Measurements from ENCODE around the gene CCIN.
"Not testable (repeated sequence)": the region's sequence is repeated elsewhere in the genome, so short reads cannot be mapped to it uniquely, and the experiment has no call there.

The CCIN gene

DNA sequence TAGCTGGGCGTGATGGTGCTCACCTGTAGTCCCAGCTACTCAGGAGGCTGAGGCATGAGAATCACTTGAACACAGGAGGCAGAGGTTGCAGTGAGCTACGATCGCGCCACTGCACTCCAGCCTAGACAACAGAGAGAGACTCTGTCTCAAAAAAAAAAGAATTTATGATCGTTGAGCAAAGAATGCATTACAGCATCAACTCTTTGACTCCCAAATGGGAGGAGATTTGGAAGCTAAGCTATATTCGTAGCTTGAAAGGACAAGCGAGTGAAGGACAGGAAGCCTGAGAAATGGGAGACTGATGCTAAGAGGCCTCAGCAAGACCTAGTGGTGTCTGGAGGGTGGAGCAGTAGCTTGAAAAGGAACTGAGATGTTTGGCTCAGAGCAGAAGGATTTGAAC is 10.3 kb upstream of the CCIN start:
- no peak overlapping the region for H3K4me3 ChIP-seq (ENCODE audit: low read depth, low read length)
- TF ChIP-seq, protein P1, sequence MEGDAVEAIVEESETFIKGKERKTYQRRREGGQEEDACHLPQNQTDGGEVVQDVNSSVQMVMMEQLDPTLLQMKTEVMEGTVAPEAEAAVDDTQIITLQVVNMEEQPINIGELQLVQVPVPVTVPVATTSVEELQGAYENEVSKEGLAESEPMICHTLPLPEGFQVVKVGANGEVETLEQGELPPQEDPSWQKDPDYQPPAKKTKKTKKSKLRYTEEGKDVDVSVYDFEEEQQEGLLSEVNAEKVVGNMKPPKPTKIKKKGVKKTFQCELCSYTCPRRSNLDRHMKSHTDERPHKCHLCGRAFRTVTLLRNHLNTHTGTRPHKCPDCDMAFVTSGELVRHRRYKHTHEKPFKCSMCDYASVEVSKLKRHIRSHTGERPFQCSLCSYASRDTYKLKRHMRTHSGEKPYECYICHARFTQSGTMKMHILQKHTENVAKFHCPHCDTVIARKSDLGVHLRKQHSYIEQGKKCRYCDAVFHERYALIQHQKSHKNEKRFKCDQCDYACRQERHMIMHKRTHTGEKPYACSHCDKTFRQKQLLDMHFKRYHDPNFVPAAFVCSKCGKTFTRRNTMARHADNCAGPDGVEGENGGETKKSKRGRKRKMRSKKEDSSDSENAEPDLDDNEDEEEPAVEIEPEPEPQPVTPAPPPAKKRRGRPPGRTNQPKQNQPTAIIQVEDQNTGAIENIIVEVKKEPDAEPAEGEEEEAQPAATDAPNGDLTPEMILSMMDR (IDR thresholded peaks at IDR 0.05; ENCODE audit: insufficient read depth, low read depth, low read length, missing control alignments): no peak
- DNase-seq (ENCODE audit: low read depth): no peak

GRCh38 chr9:36159509-36159908 is 9.7 kb upstream of the CCIN start:
- not testable (repeated sequence) for H3K4me3 ChIP-seq (ENCODE audit: low read depth, low read length); DNase-seq (ENCODE audit: low read depth)

GRCh38 chr9:36160126-36160525 is 9.1 kb upstream of the CCIN start:
- DNase-seq (ENCODE audit: low read depth); H3K4me3 ChIP-seq (ENCODE audit: low read depth, low read length): not testable (repeated sequence)

DNA sequence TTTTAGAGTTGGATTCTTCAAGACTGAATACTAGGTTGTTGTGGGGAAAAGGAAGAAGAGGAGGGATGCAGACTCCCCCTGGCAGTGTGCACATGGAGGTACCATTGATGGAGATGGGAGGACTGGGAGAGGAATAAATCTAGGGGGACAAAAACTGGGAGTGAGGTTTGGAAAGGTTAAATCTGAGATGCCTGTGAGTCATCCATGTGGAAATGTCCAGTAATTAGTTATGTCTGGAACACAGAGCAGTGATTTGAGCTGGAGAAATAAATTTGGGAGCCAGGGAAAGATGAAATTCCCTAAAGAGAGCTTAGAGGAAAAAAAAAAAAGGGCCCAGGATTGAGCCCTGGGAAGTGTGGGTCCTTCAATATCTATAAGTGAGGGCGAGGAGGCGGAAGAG is 8.0 kb upstream of the CCIN start:
- TF ChIP-seq, protein P1 (IDR thresholded peaks at IDR 0.05; ENCODE audit: insufficient read depth, low read depth, low read length, missing control alignments): no peak
- no peak for DNase-seq (ENCODE audit: low read depth)
- H3K4me3 ChIP-seq (ENCODE audit: low read depth, low read length): no peak overlapping the region

DNA sequence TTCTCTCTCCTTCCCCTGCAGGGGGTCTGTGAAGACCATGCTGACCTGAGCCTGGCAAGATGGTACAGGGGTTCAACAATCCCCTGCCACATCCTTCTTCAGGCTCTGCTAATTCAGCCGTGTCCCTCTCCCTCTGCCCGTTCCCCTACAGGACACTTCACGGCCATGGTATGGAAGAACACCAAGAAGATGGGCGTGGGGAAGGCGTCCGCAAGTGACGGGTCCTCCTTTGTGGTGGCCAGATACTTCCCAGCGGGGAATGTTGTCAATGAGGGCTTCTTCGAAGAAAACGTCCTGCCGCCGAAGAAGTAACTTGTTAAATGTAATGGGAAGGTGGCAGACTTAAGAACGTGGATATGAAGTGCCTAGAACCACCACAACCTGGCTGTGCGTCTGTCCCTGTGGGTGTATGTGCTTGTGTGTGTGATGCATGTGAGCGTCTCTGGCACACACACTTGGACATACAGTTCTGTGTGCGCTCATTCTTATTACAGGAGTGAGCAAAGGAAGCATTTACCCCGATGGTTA is 6.9 kb upstream of the CCIN start:
- no peak for DNase-seq (ENCODE audit: low read depth)
- TF ChIP-seq, protein P1 (IDR thresholded peaks at IDR 0.05; ENCODE audit: insufficient read depth, low read depth, low read length, missing control alignments): no peak
- H3K4me3 ChIP-seq (ENCODE audit: low read depth, low read length): no peak overlapping the region

DNA sequence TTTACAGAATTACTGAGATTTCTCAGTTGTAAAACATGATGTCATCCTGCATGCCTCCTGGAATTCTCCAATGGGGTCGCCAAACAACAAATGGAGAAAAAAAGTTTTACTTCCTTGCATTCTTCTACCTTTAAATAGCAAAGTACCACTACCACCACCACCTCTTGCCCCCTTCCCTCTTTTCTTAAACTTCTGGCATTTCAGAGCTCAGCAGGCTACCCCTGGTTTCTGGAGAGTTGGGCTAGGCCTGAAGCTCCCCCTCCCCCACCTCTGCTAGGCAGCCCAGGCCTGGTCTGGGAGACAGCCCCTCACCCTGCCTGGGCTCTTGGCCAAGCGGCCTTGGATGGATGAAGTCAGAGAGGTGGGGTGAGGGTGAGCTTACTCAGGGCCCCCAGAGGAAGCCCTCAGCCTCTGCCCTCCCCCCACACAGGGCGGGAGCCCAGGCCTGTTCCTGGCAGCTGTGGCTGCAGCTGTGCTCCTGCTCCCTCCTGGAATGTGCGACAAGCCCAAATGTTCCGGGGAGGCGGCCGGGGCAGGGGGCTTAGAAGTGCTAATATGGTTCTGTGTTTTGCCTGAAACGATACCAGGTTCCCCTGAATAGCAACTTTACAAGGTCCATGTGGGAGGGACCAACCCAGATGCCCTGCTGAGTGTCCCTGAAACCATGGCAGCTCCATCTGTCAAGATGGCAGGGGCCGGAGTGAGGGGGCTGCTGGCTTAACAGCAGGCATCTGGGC is 6.0 kb upstream of the CCIN start:
- no peak for DNase-seq (ENCODE audit: low read depth)

GRCh38 chr9:36163786-36164170 is 5.4 kb upstream of the CCIN start:
- TF ChIP-seq, protein P1 (IDR thresholded peaks at IDR 0.05; ENCODE audit: insufficient read depth, low read depth, low read length, missing control alignments): no peak
- no peak for DNase-seq (ENCODE audit: low read depth)
- no peak overlapping the region for H3K4me3 ChIP-seq (ENCODE audit: low read depth, low read length)

More for the DNA sequence above, 6.0 kb upstream of the CCIN start:
- H3K4me3 ChIP-seq (ENCODE audit: low read depth, low read length): no peak overlapping the region
- TF ChIP-seq, protein P1 (IDR thresholded peaks at IDR 0.05; ENCODE audit: insufficient read depth, low read depth, low read length, missing control alignments): no peak

GRCh38 chr9:36164372-36164771 is 4.8 kb upstream of the CCIN start:
- no peak for DNase-seq (ENCODE audit: low read depth)
- TF ChIP-seq, protein P1 (IDR thresholded peaks at IDR 0.05; ENCODE audit: insufficient read depth, low read depth, low read length, missing control alignments): no peak
- no peak overlapping the region for H3K4me3 ChIP-seq (ENCODE audit: low read depth, low read length)

Data from GM12865 (cell line).